ENCODE measurements around the gene MACC1. TPM values are rescaled to one million over a fixed set of nuclear protein-coding genes. Genes with fewer than 3 reads are reported as not detected.

MACC1 gene
- total and polyA plus RNA-seq, 2 of the 13 experiments (the other 11 are each of a cell fraction or from before 2014, with no cell fraction given) = 0.04 TPM; not detected in 1

- TF ChIP-seq AFF4 (CRISPR knock-in tag; IDR thresholded peaks at IDR 0.05) (no peak), ERF (CRISPR knock-in tag; IDR thresholded peaks at IDR 0.05) (no peak), PITX1 (CRISPR knock-in tag; IDR thresholded peaks at IDR 0.05) (no peak), HDAC6 (IDR thresholded peaks at IDR 0.05; ENCODE audit: low read depth, low read length) (no peak), TOE1 (CRISPR knock-in tag; IDR thresholded peaks at IDR 0.05) (no peak), KAT2B (IDR thresholded peaks at IDR 0.05; ENCODE audit: borderline replicate concordance, low read depth, low read length) (no peak), U2AF2 (IDR thresholded peaks at IDR 0.05; ENCODE audit: low read depth, low read length) (no peak), ZNF574 (CRISPR knock-in tag; IDR thresholded peaks at IDR 0.05) (no peak), CREB3 (CRISPR knock-in tag; IDR thresholded peaks at IDR 0.05) (no peak), CEBPB (IDR thresholded peaks at IDR 0.05; ENCODE audit: borderline replicate concordance, low read depth, low read length) (no peak), KLF15 (CRISPR knock-in tag; IDR thresholded peaks at IDR 0.05; ENCODE audit: borderline replicate concordance) (no peak), ETS1 (CRISPR knock-in tag; IDR thresholded peaks at IDR 0.05) (no peak), ZNF180 (CRISPR knock-in tag; IDR thresholded peaks at IDR 0.05; ENCODE audit: borderline replicate concordance, low read depth) (no peak), ZXDC (CRISPR knock-in tag; IDR thresholded peaks at IDR 0.05) (no peak), MLX (CRISPR knock-in tag; IDR thresholded peaks at IDR 0.05) (no peak)
Observed at GRCh38 chr7:20240080-20240926, 23.1 kb upstream of the MACC1 start (continued).
